Left lung (tissue), 10 donors: ENCODE results near the gene FXYD4. TPM values are rescaled to one million over a fixed set of nuclear protein-coding genes. Genes with fewer than 3 reads are reported as not detected.
"Not testable (repeated sequence)": the region's sequence is repeated elsewhere in the genome, so short reads cannot be mapped to it uniquely, and the experiment has no call there.

Experiments used
- ATAC-seq: fragments of 200-7000 bp; cut with Tn5 transposase; one replicate; pipeline ENCODE4 v1.9.1; 2020; ENCODE audit warnings: moderate library complexity
- DNase-seq, 4 donors: peaks; one replicate each; pipeline ENCODE4 v3.0.0-alpha.2; 2013 to 2020
- H3K27ac ChIP-seq, 2 donors: fragments of 200-600 bp; sonication (generic) in 1 of 2; one replicate each; pipeline versions ENCODE4 v1.5.0 to v1.8.0; 2020 to 2021
- H3K27me3 ChIP-seq, 2 donors: fragments of 200-600 bp; sonication (generic) in 1 of 2; one replicate each; pipeline versions ENCODE4 v1.5.0 to v1.8.0; 2020 to 2021
- H3K36me3 ChIP-seq, 2 donors: fragments of 200-600 bp; sonication (generic) in 1 of 2; one replicate each; pipeline versions ENCODE4 v1.5.0 to v1.8.0; 2020 to 2021
- H3K4me1 ChIP-seq, 2 donors: fragments of 200-600 bp; one replicate each; pipeline ENCODE4 v1.8.0; 2021
- H3K4me3 ChIP-seq, 2 donors: fragments of 200-600 bp; sonication (generic) in 1 of 2; one replicate each; pipeline versions ENCODE4 v1.5.0 to v1.8.0; 2020 to 2021; ENCODE audit warnings: mild to moderate bottlenecking in 1 of 2
- H3K9me3 ChIP-seq, 2 donors: fragments of 200-600 bp; sonication (generic) in 1 of 2; one replicate each; pipeline versions ENCODE4 v1.5.0 to v1.8.0; 2020 to 2021
- CTCF ChIP-seq, 2 donors: fragments of 200-600 bp; sonication (generic) in 1 of 2; IDR thresholded peaks; one replicate each; pipeline versions ENCODE4 v1.5.0 to v1.8.0; 2021; ENCODE audit warnings: antibody characterized with exemption in 2 of 2
- intact Hi-C, 2 donors: fragments of 100-400 bp; cut with DNase I; formaldehyde crosslinking; loops; one replicate each; pipeline versions ENCODE4 v1.11.2 to v1.14.2; 2022
- polyA plus RNA-seq, 6 donors: library from polyadenylated mRNA; unstranded; fragments of 120-200 nt; gene quantifications; one replicate each; pipeline ENCODE4 v1.2.1, GENCODE V29; 2013; ENCODE audit not compliant: insufficient read length in 6 of 6
- total RNA-seq, 2 donors: library from RNA; stranded (reverse); fragmentation: NEBNext Ultra II Directional; extraction: Animal tissue kit (Norgen Biotek cat#: 25700); gene quantifications; one replicate each; pipeline ENCODE4 v1.2.1, GENCODE V29; 2021
- donor health status: DM: no; HTN: yes; CAD: no.
- donor health status: DM: no; HTN: no; CAD: no.

FXYD4 gene
- total and polyA plus RNA-seq, 8 donors: 1.0 to 6.0 TPM; not detected in 6

- no peaks in the 10 kb centered on the region for H3K9me3 ChIP-seq
- no peak overlapping the region for H3K27ac ChIP-seq
- peaks cover 0 to 11% of the 10 kb centered on the region in 2 donors for H3K27me3 ChIP-seq
- DNase-seq (no peak), ATAC-seq (no peak)
- no peak for TF ChIP-seq CTCF (IDR thresholded peaks at IDR 0.05)
- no peak overlapping the region for H3K4me3 ChIP-seq
- H3K4me1 ChIP-seq: peaks cover 9 to 28% of the 10 kb centered on the region in 2 donors
- H3K36me3 ChIP-seq: no peaks in the 10 kb centered on the region
- intact Hi-C loops: no loop called here
Observed at GRCh38 chr10:43327171-43327570, 44.3 kb upstream of the FXYD4 start.

DNA sequence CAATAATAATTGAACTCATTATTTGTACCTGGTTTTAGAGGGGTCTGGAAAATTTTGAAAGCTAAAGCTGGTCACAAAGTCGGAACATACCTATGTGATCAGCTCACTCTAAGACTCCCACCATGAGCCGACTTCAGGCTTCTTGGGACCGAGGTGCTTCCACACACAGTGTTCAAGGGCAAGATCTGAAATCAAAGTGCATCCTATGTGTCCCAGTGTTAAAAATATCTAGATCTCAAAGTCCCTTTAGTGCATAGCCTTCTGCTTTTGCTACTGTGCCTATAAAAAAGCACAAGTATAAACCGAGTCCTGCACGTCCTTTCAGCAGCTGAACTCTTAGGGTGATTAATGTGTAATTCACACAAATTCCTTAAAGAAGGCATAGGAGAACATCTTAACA is 43.5 kb upstream of the FXYD4 start:
- H3K27ac ChIP-seq: no peak overlapping the region
- no peak for DNase-seq
- no peaks in the 10 kb centered on the region for H3K36me3 ChIP-seq
- no peak overlapping the region for H3K4me3 ChIP-seq
- TF ChIP-seq CTCF (IDR thresholded peaks at IDR 0.05): no peak
- H3K27me3 ChIP-seq: peaks cover 0 to 3% of the 10 kb centered on the region in 2 donors
- no peaks in the 10 kb centered on the region for H3K9me3 ChIP-seq
- H3K4me1 ChIP-seq: peaks cover 2 to 28% of the 10 kb centered on the region in 2 donors
- ATAC-seq: no peak
- intact Hi-C loops: no loop called here

GRCh38 chr10:43328810-43329209 is 42.6 kb upstream of the FXYD4 start:
- H3K27ac ChIP-seq, H3K4me3 ChIP-seq, H3K27me3 ChIP-seq, intact Hi-C loops, ATAC-seq, H3K9me3 ChIP-seq, H3K36me3 ChIP-seq, DNase-seq: not testable (repeated sequence)
- peaks cover 0 to 22% of the 10 kb centered on the region in 2 donors for H3K4me1 ChIP-seq

GRCh38 chr10:43329246-43329885 is 42.1 kb upstream of the FXYD4 start:
- intact Hi-C loops, ATAC-seq: not testable (repeated sequence)

GRCh38 chr10:43330049-43330823 is 41.2 kb upstream of the FXYD4 start:
- peaks cover 0 to 22% of the 10 kb centered on the region in 2 donors for H3K4me1 ChIP-seq
- H3K9me3 ChIP-seq, H3K36me3 ChIP-seq, DNase-seq, H3K4me3 ChIP-seq, H3K27ac ChIP-seq, intact Hi-C loops, H3K27me3 ChIP-seq: not testable (repeated sequence)
- peak; percentile 47 for ATAC-seq

More at GRCh38 chr10:43329246-43329885, 42.1 kb upstream of the FXYD4 start:
- H3K27ac ChIP-seq, DNase-seq, H3K27me3 ChIP-seq, H3K36me3 ChIP-seq, H3K9me3 ChIP-seq, H3K4me3 ChIP-seq: not testable (repeated sequence)
- H3K4me1 ChIP-seq: peaks cover 0 to 22% of the 10 kb centered on the region in 2 donors

DNA sequence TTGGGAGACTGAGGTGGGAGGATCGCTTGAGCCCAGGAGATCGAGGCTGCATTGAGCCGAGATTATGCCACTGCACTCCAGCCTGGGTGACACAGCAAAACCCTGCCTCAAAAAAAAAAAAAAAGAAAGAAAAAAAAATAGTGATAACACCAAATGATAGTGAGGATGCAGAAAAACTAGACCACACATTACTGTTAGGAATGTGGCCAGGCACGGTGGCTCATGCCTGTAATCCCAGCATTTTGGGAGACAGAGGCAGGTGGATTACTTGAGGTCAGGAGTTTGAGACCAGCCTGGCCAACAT is 40.7 kb upstream of the FXYD4 start:
- not testable (repeated sequence) for H3K27ac ChIP-seq
- peaks cover 0 to 22% of the 10 kb centered on the region in 2 donors for H3K4me1 ChIP-seq

DNA sequence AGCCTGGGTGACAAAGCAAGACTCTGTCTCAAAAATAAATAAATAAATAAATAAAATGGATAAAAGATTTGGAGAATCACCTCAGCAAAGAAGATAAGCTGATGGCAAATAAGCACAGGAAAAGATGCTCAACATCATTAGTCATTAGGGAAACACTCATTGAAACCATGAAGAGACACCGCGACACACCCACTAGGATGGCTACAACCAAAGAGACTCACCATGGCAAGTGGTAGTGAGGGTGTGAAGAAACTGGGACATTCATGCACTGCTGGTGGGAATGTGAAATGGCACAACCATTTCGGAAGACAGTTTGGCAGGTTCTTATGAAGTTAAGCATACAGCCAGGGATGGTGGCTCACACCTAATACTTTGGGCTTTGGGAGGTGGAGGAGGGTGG is 37.8 kb upstream of the FXYD4 start:
- no peaks in the 10 kb centered on the region for H3K36me3 ChIP-seq
- peaks cover 0 to 22% of the 10 kb centered on the region in 2 donors for H3K4me1 ChIP-seq
- no peak overlapping the region for H3K4me3 ChIP-seq
- peaks cover 0 to 5% of the 10 kb centered on the region in 2 donors for H3K27me3 ChIP-seq
- H3K9me3 ChIP-seq: no peaks in the 10 kb centered on the region
- intact Hi-C loops: no loop called here
- no peak for ATAC-seq
- no peak for TF ChIP-seq CTCF (IDR thresholded peaks at IDR 0.05)
- no peak overlapping the region for H3K27ac ChIP-seq
- no peak for DNase-seq

More for the DNA sequence above, 40.7 kb upstream of the FXYD4 start:
- H3K9me3 ChIP-seq, intact Hi-C loops, H3K4me3 ChIP-seq, ATAC-seq, H3K27me3 ChIP-seq, H3K36me3 ChIP-seq, DNase-seq: not testable (repeated sequence)
